Measurements from ENCODE around the gene IGSF23. TPM values are rescaled to one million over a fixed set of nuclear protein-coding genes. Genes with fewer than 3 reads are reported as not detected.
"Not testable (repeated sequence)": the region's sequence is repeated elsewhere in the genome, so short reads cannot be mapped to it uniquely, and the experiment has no call there.

Gene IGSF23
- total RNA-seq, 4 donors from 2014 or later = 7.5 to 20.7 (median 11.0) TPM; not detected in 1

DNA sequence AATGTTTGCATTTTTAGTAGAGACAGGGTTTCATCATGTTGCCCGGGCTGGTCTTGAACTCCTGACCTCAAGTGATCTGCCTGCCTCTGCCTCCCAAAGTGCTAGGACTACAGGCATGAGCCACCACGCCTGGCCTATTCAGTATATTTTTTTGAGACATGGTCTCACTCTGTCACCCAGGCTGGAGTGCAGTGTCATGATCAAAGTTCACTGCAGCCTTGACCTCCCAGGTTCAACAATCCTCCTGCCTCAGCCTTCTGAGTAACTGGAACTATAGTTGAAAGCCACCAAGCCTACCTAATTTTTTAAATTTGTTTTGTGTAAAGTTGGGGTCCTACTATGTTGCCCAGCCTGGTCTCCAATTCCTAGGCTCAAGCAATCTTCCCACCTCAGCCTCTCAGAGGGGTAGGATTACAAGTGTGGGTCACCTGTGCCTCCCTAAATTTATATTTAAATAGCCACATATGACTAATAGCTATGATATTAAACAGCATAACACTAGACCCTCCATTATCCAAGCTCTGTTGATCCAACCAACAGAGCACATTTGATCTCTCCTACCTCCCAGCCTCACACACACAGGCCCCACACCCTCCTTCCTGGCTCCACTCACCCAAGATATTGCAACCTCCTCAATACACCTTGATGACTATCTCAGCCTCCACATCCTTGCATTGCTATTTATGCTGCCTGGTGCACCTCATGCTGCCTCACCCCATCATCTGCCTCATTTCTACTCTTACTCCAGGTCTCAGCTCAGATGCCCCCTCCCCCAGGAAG, 55.8 kb downstream of the IGSF23 start:
- TF ChIP-seq, protein P1, sequence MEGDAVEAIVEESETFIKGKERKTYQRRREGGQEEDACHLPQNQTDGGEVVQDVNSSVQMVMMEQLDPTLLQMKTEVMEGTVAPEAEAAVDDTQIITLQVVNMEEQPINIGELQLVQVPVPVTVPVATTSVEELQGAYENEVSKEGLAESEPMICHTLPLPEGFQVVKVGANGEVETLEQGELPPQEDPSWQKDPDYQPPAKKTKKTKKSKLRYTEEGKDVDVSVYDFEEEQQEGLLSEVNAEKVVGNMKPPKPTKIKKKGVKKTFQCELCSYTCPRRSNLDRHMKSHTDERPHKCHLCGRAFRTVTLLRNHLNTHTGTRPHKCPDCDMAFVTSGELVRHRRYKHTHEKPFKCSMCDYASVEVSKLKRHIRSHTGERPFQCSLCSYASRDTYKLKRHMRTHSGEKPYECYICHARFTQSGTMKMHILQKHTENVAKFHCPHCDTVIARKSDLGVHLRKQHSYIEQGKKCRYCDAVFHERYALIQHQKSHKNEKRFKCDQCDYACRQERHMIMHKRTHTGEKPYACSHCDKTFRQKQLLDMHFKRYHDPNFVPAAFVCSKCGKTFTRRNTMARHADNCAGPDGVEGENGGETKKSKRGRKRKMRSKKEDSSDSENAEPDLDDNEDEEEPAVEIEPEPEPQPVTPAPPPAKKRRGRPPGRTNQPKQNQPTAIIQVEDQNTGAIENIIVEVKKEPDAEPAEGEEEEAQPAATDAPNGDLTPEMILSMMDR (IDR thresholded peaks at IDR 0.05) = no peak
- TF ChIP-seq POLR2A (IDR thresholded peaks at IDR 0.05) = no peak
- Histone ChIP-seq H3K27me3 (no peaks in the 10 kb centered on the region), H3K9me3 (no peaks in the 10 kb centered on the region), H3K4me1 (no peaks in the 10 kb centered on the region), H3K27ac (no peak overlapping the region), H3K4me3 (no peak overlapping the region), H3K36me3 (no peaks in the 10 kb centered on the region)
- no peak for DNase-seq

DNA sequence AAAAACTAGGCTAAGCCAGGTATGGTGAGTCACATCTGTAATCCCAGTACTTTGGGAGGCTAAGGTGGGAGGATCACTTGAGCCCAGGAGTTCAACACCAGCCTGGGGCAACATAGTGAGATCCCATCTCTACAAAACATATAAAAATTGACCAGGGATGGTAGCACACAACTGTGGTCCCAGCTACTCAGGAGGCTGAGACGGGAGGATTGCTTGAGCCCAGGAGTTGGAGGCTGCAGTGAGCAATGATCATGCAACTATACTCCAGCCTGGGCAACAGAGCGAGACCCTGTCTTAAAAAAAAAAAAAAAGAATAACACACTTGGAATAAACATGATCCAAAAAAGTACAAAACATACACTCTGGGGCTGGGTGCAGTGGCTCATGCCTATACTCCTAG, 56.7 kb downstream of the IGSF23 start:
- H3K9me3 ChIP-seq, DNase-seq, H3K4me3 ChIP-seq, H3K27ac ChIP-seq, H3K27me3 ChIP-seq, H3K4me1 ChIP-seq, H3K36me3 ChIP-seq: not testable (repeated sequence)

DNA sequence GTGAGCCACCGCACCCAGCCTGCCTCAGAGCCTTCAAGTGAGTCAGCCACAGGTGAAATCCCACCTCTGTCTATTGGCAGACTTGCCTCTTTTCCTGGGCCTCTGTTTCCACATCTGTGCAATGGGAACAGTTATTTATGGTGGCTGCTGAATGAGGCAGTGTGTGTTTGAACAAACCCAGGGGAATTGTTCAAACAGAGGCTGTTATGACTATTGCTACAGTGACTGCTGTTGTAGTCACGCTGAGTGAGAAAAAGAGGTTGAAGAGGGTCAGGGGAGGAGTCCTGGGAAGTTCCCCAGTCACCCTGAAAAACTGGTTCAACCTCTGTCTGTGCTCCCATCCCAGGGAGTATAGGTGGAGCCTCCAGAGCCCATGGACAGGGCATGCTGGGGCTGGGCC, 58.0 kb downstream of the IGSF23 start, which contains the start of gene CEACAM19:
Gene CEACAM19 (plus strand): TSS at position 83 of the 400 bp plus-strand sequence. CDS start 450 bp downstream, outside the sequence.
- Histone ChIP-seq H3K4me3 (no peak within 1 kb of the TSS), H3K9me3 (no peaks in the 10 kb centered on the region), H3K36me3 (peaks cover 0 to 4% (median 0%) of the 10 kb centered on the region in 3 donors), H3K4me1 (no peaks in the 10 kb centered on the region), H3K27ac (no peak within 1 kb of the TSS), H3K27me3 (no peaks in the 10 kb centered on the region)
- TF ChIP-seq POLR2A (IDR thresholded peaks at IDR 0.05) = no peak
- TF ChIP-seq, protein P1 (IDR thresholded peaks at IDR 0.05) = no peak
- no peak for DNase-seq

DNA sequence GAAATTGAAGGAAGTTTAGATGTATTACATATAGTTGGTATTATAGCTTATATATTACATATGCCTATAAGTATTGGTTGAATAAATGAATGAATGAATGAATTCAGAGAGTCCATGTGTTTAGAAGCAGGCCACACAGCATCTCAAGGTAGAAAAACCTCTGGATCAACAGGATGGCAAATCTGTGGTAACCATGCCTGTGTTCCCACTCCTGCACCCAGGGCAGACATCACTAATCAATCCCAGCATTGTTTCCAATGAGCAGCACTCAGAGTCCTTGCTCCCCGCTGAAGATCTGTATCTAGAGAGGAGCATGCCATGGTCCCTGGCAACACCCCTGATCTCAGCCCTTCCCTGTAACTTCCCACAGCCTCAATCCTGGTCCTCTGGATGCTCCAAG, 58.9 kb downstream of the IGSF23 start:
- TF ChIP-seq POLR2A (IDR thresholded peaks at IDR 0.05) = no peak
- TF ChIP-seq, protein P1 (IDR thresholded peaks at IDR 0.05) = no peak
- Histone ChIP-seq H3K4me1 (no peaks in the 10 kb centered on the region), H3K36me3 (peaks cover 0 to 4% (median 0%) of the 10 kb centered on the region in 3 donors), H3K27ac (no peak overlapping the region), H3K27me3 (no peaks in the 10 kb centered on the region), H3K4me3 (no peak overlapping the region), H3K9me3 (no peaks in the 10 kb centered on the region)
- no peak for DNase-seq

DNA sequence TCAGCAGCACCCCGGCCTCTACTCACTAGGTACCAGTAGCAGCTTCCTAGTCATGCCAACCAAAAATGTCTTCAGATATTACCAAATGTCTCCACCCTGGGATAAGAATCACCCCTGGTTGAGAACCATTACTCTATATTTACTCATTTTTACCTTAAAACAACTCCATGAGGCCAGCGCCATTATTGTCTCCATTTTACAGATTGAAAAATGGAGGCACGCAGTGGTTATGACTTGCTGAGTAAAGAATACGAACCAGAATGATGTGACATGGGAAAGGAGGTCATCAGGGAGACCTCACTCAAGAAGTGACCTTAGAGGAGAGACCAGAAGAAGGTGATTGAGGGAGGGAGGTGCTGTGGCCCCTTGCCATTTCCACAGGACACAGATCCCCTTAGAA, 60.1 kb downstream of the IGSF23 start:
- TF ChIP-seq POLR2A (IDR thresholded peaks at IDR 0.05) = no peak
- TF ChIP-seq, protein P1 (IDR thresholded peaks at IDR 0.05) = no peak
- H3K27me3 ChIP-seq = no peaks in the 10 kb centered on the region
- H3K4me3 ChIP-seq = no peak overlapping the region
- DNase-seq = no peak
- no peak overlapping the region for H3K27ac ChIP-seq
- peaks cover 0 to 4% (median 0%) of the 10 kb centered on the region in 3 donors for H3K36me3 ChIP-seq
- no peaks in the 10 kb centered on the region for H3K9me3 ChIP-seq
- H3K4me1 ChIP-seq = no peaks in the 10 kb centered on the region

DNA sequence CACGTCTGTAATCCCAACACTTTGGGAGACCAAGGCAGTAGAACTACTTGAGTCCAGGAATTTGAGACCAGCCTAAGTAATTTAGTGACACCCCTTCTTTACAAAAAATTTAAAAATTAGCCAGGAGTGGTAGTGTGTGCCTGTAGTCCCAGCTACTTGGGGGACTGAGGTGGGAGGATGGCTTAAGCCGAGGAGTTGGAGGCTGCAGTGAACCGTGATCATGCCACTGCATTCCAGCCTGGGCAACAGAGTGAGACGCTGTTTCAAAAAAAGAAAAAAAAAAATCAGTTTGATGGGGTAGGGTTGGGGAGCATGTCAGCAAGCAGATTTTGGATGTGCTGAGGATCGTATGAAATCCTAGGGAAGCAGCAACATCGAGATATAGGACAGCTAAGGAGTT, 62.2 kb downstream of the IGSF23 start:
- H3K9me3 ChIP-seq = no peaks in the 10 kb centered on the region
- no peak overlapping the region for H3K27ac ChIP-seq
- no peak overlapping the region for H3K4me3 ChIP-seq
- no peaks in the 10 kb centered on the region for H3K27me3 ChIP-seq
- no peaks in the 10 kb centered on the region for H3K4me1 ChIP-seq
- no peak for DNase-seq
- no peak for TF ChIP-seq POLR2A (IDR thresholded peaks at IDR 0.05)
- TF ChIP-seq, protein P1 (IDR thresholded peaks at IDR 0.05) = no peak
- peaks cover 0 to 4% (median 0%) of the 10 kb centered on the region in 3 donors for H3K36me3 ChIP-seq

Measured in Peyer's patch (tissue), 4 donors.